GM21526 (cell line): ENCODE measurements around the gene TNKS2.
"Not testable (repeated sequence)": the region's sequence is repeated elsewhere in the genome, so short reads cannot be mapped to it uniquely, and the experiment has no call there.

Source experiments
- ATAC-seq: cut with Tn5 transposase; IDR thresholded peaks from one replicate; pipeline ENCODE4 v1.9.1; 2021; ENCODE audit warnings: moderate library complexity; ENCODE audit not compliant: unreplicated experiment, low FRiP score

The TNKS2 gene

DNA sequence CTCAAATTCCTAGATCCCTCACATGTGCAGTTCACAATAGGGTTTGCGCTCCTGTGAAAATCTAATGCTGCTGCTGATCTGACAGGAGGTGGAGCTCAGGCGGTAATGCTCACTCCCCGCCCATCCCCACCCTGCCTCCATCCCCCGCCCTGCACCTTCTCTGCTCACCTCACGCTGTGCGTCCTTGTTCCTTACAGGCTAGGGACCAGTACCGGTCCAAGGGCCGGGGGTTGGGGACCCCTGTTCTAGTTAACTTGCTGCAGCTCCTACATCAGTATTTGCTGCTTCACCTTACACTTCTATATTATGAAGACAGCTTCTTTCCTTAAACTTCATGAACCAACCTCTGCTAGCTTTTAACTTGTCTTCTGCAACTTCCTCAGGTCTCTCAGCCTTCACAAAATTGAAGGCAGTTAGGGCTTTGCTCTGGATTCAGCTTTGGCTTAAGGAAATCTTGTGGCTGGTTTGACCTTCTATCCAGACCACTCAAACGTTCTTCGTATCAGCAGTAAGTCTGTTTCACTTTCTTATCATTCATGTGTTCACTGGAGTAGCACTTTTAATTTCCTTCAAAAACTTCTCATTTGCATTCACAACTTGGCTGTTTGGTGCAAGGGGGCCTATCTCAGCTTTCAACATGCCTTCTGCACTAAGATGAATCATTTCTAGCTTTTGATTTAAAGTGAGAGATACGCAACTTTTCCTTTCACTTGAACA is 1.7 kb upstream of the TNKS2 start:
- peak; percentile 39 for ATAC-seq

DNA sequence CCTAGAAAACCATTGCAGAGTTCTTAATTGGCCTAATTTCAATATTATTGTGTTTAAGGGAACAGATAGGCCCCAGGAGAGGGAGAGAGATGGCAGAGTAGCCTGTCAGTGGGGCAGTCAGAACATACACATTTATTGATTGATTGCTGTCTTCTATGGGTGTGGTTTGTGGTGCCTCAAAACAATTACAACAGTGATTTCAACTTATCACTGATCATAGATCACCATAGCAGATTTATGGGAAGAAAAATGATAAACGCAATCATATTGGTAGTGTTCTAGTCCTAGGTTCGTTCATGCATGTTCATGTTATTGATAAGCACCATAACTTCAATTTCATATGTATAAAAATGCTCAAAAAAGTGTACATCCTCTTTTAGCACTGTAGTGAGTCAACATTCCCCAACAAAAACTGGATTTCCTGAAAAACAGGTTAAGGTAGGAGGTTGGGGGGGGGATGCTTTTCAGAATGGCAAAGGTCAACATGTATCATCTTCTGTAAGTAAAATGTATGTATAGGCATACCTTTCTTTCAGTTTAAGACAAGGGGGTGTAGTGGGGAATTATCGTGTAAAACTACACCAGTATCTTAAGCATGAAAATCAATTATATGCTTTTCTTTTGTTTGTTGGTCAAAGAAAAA is 1.1 kb upstream of the TNKS2 start:
- ATAC-seq, result no peak

DNA sequence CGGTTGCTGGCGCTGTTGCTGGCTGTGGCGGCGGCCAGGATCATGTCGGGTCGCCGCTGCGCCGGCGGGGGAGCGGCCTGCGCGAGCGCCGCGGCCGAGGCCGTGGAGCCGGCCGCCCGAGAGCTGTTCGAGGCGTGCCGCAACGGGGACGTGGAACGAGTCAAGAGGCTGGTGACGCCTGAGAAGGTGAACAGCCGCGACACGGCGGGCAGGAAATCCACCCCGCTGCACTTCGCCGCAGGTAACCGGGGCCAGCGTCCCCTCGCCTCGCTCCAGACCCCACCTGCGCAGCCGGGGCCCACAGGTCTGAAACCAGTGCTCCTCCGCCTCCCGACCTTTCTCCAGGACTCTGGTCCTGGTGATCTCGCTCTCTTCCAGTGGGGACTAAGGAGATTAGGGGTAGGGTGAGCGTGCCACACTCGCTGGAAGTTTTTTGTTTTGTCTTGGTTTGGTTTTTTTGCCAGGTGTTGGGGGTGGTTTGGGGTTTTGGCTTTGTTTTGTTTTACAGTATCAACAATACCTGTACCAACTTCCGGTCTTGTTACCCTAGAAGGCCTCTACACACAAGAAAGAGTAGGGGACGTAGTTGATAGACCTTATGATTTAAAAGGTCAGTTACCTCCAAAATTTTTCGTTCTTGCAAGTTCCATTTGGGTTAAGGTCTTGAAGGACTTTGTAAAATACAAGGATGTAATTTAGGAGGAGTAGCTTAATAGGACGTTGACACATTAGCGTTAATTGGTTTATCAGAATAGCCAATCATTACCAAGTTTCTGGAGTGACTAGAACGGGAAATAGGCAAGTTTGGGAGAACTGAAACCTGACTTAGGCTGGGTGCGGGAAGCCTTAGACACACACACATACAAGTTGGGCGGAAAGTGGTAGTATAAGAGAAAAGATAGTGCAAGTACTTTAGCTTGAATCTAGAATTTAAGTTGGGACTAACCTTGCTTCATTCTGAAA is 704 bp downstream of the TNKS2 start:
- ATAC-seq, result peak; percentile 39

DNA sequence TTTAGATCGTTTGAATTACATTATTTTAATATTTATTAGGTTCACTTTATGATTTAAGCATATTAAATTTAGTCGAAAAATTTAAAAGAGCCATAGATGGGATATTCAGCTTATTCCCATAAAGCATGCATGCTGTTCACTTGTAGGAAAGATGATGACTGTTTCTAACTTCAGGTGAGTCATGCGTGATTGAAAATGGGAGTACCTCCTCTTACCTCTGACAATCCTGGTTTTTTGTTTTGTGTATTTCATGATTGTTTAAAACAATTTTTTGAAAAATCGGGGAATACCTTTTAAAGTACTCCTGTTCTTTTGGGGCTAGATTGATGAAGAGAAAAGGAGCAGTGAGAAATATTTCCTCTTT is 1.4 kb downstream of the TNKS2 start:
- ATAC-seq, result no peak

DNA sequence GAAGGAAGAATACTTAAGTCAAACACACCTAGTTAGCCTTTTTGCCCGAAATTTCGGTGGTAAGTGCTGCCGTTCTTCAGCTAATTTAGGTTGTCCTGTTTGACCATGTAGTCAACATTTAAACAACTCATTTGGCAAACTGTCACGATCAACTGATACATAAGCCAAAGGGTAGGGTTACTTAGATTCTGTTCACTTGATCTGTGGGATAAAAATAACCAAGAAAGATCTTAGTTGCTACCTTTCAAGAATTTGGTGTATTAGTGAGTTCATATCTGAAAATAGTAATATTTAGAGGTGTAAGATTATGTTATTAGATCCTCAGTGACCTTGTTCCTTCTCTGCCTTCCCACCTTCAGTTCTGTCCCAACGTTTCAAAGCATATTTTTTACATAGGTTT is 2.0 kb downstream of the TNKS2 start:
- ATAC-seq, result no peak

DNA sequence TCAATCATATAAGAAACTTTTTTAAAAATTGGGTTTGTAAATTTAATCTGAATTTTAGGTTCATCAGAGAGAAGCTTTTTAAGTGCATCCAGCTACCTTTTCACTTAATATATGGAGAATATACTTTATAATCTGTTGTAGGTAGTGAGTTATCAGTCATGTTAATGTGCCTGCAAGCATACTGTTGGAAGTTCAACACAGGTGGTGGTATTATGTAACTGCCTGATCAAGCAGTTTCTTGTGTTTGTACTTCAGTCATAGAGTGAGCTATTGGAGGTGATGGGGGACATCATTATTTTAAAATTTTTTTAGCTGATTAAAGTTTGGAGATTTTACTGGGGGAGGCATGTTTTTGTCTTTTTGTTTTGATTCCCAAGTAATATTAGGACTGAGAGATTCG is 2.5 kb downstream of the TNKS2 start:
- no peak for ATAC-seq

DNA sequence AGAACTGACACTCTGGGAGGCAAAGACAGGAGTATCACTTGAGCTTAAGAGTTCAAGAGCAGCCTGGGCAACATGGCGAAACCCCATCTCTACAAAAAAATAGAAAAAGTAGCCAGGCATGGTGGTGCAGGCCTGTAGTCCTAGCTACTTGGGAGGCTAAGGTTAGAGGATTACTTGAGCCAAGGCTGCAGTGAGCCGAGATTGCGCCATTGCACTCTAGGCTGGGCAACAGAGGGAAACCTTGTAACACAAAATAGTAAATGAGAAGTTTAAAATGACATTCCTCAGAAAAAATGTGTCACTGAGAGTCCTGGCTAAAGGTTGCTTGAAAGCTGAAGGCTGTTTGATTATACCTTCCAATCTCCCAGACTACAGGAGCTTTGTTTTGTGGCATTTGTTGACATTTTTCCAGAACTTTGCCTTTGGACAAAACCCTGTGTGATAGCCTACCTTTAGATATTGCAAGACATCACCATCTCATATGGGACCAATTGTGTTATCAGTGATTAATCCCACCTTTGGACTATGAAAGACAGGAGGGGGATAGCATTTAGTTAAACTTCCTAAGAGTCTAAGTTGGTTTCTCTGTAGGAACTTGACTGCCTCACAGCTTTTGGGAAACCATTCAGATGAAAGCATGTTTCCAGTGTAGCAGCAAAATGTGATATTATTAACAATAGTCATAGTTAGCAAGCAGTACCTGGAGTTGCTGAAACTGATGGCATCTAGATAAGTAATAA is 5.3 kb downstream of the TNKS2 start:
- no peak for ATAC-seq

DNA sequence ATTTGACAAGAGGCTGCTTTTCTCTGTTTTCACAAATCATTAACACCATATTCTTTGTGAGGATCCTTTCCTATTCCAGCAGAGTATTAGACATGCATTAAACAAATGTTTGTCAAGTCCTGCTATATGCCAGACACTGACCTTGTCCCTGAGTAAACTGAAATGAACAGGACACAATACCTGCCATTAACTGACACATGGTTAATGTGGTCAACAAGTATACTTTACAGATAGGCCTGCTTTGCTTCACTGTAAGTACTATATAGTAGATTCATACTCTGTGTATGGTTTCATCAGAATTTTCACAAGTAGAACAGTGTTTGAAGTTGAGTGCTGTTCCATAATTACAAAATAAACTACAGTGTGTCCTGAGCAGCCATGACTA is 5.9 kb downstream of the TNKS2 start:
- ATAC-seq, result no peak

DNA sequence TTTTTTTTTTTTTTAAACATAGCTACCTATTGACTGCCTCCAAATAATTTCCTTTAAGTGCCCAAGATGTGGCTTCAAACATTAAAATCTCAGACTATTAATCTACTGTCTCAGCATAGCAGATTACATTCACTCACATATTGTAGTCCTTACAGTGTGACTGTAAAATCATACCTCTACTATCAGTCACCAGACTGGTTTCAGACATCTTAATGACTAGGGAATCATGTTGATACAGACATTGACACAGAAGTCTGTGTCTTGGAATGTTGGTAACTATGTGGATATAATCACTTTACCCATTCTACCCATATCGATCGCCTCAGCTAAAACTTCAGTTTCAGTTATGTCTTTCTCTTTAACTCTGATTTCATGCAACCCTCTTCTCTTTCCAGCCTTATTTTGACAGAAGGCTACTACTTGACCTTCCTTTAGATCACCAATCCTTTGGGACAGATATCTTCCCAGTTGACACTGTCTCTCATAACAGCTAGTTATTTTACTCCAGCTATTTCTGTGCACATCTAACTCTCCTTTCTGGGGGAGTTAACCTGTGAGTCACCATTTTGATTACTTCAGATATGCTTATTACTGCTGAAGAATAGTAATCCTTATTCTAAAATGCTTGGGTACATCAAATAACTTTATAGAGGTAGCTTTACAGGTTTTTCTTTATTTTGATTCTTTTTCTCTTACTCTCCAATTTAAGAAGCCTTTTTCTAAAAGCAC is 7.0 kb downstream of the TNKS2 start:
- no peak for ATAC-seq

DNA sequence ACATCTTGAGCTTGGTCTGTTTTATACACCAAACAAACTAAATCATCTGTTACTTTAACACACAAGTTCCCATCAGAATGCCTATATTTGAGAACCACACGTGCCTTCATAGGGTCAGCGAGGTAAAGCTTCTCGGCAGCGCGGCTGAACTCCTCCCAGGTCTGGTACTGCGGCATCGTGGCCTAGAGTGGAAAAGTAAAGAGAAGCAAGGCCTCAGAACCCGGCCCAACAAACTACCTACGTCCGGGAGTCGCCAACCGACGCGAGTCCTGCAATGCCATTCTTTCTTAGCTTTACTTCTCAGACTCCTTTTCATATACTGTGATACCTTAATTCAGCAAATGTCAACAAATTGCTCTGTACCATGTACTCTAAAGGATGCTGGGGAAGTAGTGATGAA is 9.0 kb downstream of the TNKS2 start:
- ATAC-seq, result not testable (repeated sequence)

DNA sequence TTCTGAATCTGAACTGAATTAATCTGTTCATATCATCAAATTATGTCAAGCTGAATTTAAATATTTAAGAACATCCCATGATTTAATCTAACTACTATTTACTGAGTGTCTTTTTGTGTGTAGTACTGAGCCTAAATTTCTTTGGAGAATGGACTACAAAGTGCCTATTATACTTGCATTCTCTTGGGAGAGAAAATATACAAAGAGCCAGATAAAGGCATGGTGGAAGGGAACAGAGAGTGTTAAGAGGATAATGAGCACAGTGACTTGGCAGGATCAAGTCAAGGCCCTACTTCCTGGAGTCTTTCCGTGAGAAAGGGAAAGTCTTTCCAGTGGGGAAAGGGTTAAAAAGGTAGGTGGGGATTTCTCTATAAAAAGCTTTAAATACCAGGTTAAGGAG is 15.0 kb downstream of the TNKS2 start:
- ATAC-seq, result no peak

DNA sequence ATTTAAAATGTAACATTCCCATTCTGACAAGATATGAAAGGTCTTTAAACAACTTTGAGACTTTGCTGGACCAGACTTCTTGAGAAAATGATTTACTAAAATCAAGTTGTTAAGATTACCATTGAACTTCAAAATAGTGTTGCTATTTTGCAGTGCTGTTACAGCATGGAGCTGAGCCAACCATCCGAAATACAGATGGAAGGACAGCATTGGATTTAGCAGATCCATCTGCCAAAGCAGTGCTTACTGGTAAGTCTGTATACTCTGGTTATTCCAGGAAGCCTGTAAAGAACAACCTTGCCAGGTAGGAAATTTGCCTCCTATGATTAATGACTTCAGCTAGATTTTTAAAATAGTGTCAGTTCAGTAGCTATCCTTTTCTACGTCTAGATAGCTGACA is 18.8 kb downstream of the TNKS2 start:
- ATAC-seq, result no peak

DNA sequence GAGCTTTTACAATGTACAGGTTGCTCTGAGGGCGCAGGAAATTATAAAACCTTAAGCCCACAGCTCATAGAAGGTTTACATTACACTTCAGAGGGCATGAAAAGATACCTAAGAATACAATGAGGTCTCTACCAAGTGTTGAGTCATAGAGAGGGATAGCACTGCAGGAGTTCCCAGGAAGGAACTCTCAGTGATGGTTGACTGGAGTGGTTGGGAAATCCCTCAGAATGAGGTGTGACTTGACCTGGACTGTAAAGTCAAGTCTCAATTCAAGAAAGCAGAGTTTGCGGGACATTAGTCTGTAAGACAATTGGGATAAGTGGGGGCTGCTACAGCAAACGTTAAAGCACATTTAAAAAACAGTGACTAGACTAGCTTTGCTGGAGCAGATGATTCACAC is 21.9 kb downstream of the TNKS2 start:
- ATAC-seq, result no peak

DNA sequence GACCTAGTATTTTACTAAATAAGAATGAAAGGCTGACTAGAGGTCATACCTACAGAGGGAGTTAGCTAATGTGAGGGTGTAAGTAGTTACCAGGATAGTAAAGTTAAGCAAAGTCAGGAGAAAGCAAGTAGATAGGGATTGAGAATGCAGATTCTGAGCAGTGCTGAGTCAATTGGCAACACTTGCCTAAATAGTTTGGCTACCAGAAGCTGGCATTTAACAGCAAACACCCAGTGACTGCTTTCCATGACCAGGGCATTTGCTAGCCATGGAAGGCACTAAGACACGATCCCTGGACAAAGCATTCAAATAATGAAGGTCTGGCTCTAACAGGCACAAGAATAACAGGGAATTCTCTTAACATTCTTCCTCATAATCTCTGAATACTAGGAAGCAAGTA is 25.9 kb downstream of the TNKS2 start:
- ATAC-seq, result no peak

DNA sequence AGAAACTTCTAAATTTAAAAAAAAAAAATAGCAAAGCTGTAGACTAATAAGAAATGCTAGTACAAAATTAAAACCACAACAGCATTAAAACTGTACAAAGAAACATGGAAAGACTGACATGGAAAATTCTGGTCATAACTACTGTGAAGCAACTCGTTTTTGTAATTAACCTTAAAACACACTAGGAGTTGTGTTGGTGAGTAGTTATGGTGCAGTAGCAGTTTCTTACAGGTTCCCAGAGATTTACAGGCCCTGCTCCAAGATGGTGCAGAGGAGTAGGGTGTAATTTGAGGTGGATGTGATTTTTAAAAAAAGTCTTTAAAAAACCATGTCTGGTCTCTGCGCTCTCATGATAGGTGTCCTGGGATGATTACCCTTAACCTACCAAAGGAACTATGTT is 31.0 kb downstream of the TNKS2 start:
- ATAC-seq, result no peak

DNA sequence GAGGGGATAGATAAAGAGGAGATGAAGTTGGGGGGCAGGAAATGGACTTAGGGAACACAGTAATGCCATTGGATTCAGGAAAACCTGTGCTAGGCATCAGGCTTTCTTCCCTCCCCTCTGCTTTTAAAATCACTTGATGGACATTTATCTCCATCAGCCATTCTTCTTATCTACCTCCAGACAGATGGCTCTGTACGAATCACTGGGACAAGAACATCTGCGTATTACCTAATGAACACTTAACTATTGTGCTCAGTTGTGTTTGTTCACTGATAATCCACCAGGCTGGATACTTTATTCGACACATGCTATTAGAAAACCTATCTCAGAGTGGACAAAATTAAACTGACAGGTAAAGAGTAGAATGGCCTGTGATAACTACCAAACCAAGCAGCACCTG is 40.0 kb downstream of the TNKS2 start:
- no peak for ATAC-seq

DNA sequence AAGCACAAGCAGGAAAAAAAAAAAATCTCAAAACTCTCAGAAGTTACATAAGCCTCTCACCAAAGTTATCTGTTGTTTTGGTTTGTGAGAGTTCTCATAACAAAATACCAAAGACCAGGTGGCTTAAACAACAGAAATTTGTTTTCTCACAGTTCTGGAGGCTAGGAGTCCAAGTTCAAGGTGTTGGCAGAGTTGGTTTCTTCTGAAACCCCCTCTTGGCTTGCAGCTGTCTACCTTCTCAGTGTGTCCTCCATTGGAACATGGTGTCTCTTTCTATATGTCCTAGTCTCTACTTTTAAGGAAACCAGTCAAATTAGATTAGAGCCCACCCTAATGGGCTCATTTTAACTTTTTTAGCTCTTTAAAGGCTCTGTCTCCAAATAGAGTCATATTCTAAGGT is 44.9 kb downstream of the TNKS2 start:
- no peak for ATAC-seq

DNA sequence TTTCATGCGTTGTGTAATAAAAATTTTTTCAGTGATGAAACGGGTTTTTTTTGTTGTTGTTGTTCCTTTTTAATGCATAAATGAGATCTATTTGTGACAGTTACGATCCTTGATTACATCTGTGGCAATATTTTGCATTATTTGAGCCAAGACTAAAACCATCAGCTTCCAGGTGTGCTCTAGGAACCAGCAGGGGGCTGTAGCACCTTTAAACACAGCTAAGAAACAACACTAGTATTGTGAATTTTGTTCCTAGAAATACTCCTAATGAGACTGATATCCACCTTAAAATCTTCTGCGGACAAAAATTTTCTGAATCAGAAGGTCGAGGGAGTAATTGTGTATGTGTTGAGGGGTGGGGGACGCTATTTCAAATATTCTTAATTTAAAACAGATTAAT is 58.4 kb downstream of the TNKS2 start:
- ATAC-seq, result no peak

DNA sequence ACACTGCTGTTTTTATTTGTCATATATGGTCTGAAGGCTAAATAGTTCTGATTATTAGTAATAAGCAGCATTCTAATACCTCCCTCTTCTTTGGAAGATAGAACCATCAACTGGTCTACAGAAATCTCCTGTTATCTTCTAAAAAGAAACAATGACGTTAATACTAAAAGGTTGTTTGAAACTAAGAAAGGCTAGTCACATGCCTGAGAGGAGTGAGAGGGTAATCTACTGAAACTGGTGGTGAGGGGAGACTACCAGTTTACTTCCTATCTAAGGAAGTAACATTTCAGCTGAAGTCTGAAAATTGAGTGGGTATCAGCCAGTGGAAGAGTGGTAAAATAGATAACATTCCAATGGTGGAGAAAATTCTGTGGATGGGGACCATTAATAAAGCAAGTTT is 62.7 kb downstream of the TNKS2 start:
- ATAC-seq, result no peak

DNA sequence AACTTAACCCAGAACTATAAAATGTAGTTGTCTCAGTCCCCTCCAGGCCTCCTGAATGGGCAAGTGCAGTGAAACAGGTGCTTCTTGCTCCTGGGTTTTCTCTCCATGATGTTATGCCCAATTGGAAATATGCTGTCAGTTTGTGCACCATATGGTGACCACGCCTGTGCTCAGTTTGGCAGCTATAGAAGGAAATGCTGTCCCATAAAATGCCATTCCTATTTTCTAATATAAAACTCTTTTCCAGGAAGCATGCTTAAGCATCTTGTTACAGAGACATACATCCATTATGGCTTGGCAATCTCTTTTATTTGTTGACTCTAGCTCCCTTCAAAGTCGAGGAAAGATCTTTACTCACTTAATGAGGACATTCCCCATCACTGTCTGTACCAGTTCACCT is 65.9 kb downstream of the TNKS2 start:
- no peak for ATAC-seq
